ENCODE results near the gene CR1.

- no peak for TF ChIP-seq CTCF (IDR thresholded peaks at IDR 0.05)
- no peak for TF ChIP-seq ZFX (IDR thresholded peaks at IDR 0.05; ENCODE audit: borderline replicate concordance)
Measured at GRCh38 chr1:207470927-207471326, 25.0 kb upstream of the CR1 start.
